NT2/D1 (cell line): ENCODE measurements around the gene PRTFDC1.
A peak's percentile ranks its signal among the peaks of the same experiment; 100 is the strongest.

Source experiments
- DNase-seq: peaks from one replicate; pipeline ENCODE4 v3.0.0-alpha.2; 2011; ENCODE audit warnings: low read depth, low spot score
- H3K27me3 ChIP-seq: 2 replicates; pipeline ENCODE4 v1.6.0; 2011; ENCODE audit warnings: mild to moderate bottlenecking; ENCODE audit not compliant: insufficient read length, insufficient read depth
- H3K36me3 ChIP-seq: 2 replicates; pipeline ENCODE4 v1.6.1; 2011; ENCODE audit warnings: mild to moderate bottlenecking, low read length, mixed read lengths; ENCODE audit not compliant: insufficient read depth, insufficient read length
- H3K4me1 ChIP-seq: 2 replicates; pipeline ENCODE4 v1.5.1; 2011; ENCODE audit not compliant: insufficient read depth, insufficient read length
- H3K4me3 ChIP-seq: 2 replicates; pipeline ENCODE4 v1.5.1; 2011; ENCODE audit warnings: low read depth; ENCODE audit not compliant: insufficient read length
- H3K9ac ChIP-seq: 2 replicates; pipeline ENCODE4 v1.6.0; 2011; ENCODE audit warnings: low read depth; ENCODE audit not compliant: insufficient read length
- H3K9me3 ChIP-seq: 2 replicates; pipeline ENCODE4 v1.5.1; 2011; ENCODE audit warnings: mild to moderate bottlenecking, low read length; ENCODE audit not compliant: insufficient read depth
- SUZ12 ChIP-seq: IDR thresholded peaks from 2 replicates; pipeline ENCODE4 v1.6.1; 2011; ENCODE audit not compliant: insufficient read length, insufficient read depth; ENCODE audit errors: extremely low read depth
- YY1 ChIP-seq: IDR thresholded peaks from 2 replicates; pipeline ENCODE4 v1.6.1; 2011; ENCODE audit not compliant: insufficient read length, insufficient read depth
- ZNF274 ChIP-seq: IDR thresholded peaks from 2 replicates; pipeline ENCODE4 v1.6.1; 2011; ENCODE audit warnings: mild to moderate bottlenecking, low read depth, low read length

Gene PRTFDC1

GRCh38 chr10:24952143-24952706 is at the start of gene PRTFDC1:
PRTFDC1 (minus strand) TSS chr10:24952606; CDS start chr10:24952575, 31 bp downstream.
- Histone ChIP-seq H3K9me3 (no peaks in the 10 kb centered on the region), H3K4me1 (peaks cover 9% of the 10 kb centered on the region), H3K27me3 (no peaks in the 10 kb centered on the region), H3K4me3 (peak within 1 kb of the TSS; percentile 82), H3K9ac (peak within 1 kb of the TSS; percentile 95), H3K36me3 (no peaks in the 10 kb centered on the region)
- TF ChIP-seq YY1, result no peak
- no peak for DNase-seq

- peaks cover 7% of the 10 kb centered on the region for H3K9me3 ChIP-seq
- no peaks in the 10 kb centered on the region for H3K27me3 ChIP-seq
- TF ChIP-seq YY1, result no peak
- no peak for TF ChIP-seq ZNF274
- TF ChIP-seq SUZ12, result no peak
- no peaks in the 10 kb centered on the region for H3K36me3 ChIP-seq
- no peak overlapping the region for H3K4me3 ChIP-seq
- H3K9ac ChIP-seq, result no peak overlapping the region
- no peak for DNase-seq
- no peaks in the 10 kb centered on the region for H3K4me1 ChIP-seq
Observed at GRCh38 chr10:24998044-24998443, 45.6 kb upstream of the PRTFDC1 start.

GRCh38 chr10:24995072-24995471 is 42.7 kb upstream of the PRTFDC1 start:
- H3K4me1 ChIP-seq, result no peaks in the 10 kb centered on the region
- H3K4me3 ChIP-seq, result no peak overlapping the region
- H3K9me3 ChIP-seq, result no peaks in the 10 kb centered on the region; the same call in 1 of the 2 replicates
- H3K27me3 ChIP-seq, result no peaks in the 10 kb centered on the region
- H3K9ac ChIP-seq, result no peak overlapping the region
- TF ChIP-seq YY1, result no peak
- TF ChIP-seq SUZ12, result no peak
- no peak for TF ChIP-seq ZNF274
- DNase-seq, result no peak
- no peaks in the 10 kb centered on the region for H3K36me3 ChIP-seq

GRCh38 chr10:24993237-24993958 is 41.0 kb upstream of the PRTFDC1 start:
- Histone ChIP-seq H3K9ac (no peak overlapping the region), H3K27me3 (no peaks in the 10 kb centered on the region), H3K36me3 (no peaks in the 10 kb centered on the region), H3K9me3 (no peaks in the 10 kb centered on the region), H3K4me3 (no peak overlapping the region), H3K4me1 (no peaks in the 10 kb centered on the region)
- no peak for DNase-seq
- TF ChIP-seq YY1, result no peak
- no peak for TF ChIP-seq SUZ12
- TF ChIP-seq ZNF274, result no peak

- DNase-seq, result no peak
- H3K9ac ChIP-seq, result no peak overlapping the region
- TF ChIP-seq SUZ12 (no peak), YY1 (no peak), ZNF274 (no peak)
- no peak overlapping the region for H3K4me3 ChIP-seq
- no peaks in the 10 kb centered on the region for H3K9me3 ChIP-seq
- no peaks in the 10 kb centered on the region for H3K36me3 ChIP-seq
- H3K4me1 ChIP-seq, result no peaks in the 10 kb centered on the region
- no peaks in the 10 kb centered on the region for H3K27me3 ChIP-seq
Observed at GRCh38 chr10:24992512-24993133, 40.2 kb upstream of the PRTFDC1 start.

- Histone ChIP-seq H3K4me3 (no peak overlapping the region), H3K9ac (no peak overlapping the region), H3K4me1 (no peaks in the 10 kb centered on the region), H3K9me3 (no peaks in the 10 kb centered on the region), H3K27me3 (no peaks in the 10 kb centered on the region), H3K36me3 (no peaks in the 10 kb centered on the region)
- DNase-seq, result no peak
- TF ChIP-seq SUZ12, result no peak
- no peak for TF ChIP-seq ZNF274
- TF ChIP-seq YY1, result no peak
Observed at GRCh38 chr10:24991298-24991697, 38.9 kb upstream of the PRTFDC1 start.

- H3K9me3 ChIP-seq, result no peaks in the 10 kb centered on the region
- H3K36me3 ChIP-seq, result no peaks in the 10 kb centered on the region
- DNase-seq, result no peak
- H3K4me1 ChIP-seq, result no peaks in the 10 kb centered on the region
- TF ChIP-seq YY1 (no peak), ZNF274 (no peak), SUZ12 (no peak)
- H3K9ac ChIP-seq, result no peak overlapping the region
- no peaks in the 10 kb centered on the region for H3K27me3 ChIP-seq
- no peak overlapping the region for H3K4me3 ChIP-seq
Observed at GRCh38 chr10:24989867-24990266, 37.5 kb upstream of the PRTFDC1 start.
